Body of pancreas (tissue), 4 donors: ENCODE data around the gene TXNDC15.

Experiments used
- CTCF ChIP-seq, 7 experiments: fragments of 450-650 bp in 4 of 7; fragments of 200-600 bp in 3 of 7; sonication (generic) in 3 of 7; IDR thresholded peaks; one replicate each; pipeline ENCODE4 v1.5.1; 2016 to 2019; ENCODE audit warnings: antibody characterized with exemption in 7 of 7
- POLR2A ChIP-seq, 3 donors: fragments of 450-650 bp; IDR thresholded peaks; one replicate each; pipeline ENCODE4 v1.6.1; 2016; ENCODE audit warnings: antibody characterized with exemption in 3 of 3, mild to moderate bottlenecking in 2 of 3

- no peak for TF ChIP-seq CTCF (IDR thresholded peaks at IDR 0.05)
- no peak for TF ChIP-seq POLR2A (IDR thresholded peaks at IDR 0.05)
These were observed 69.4 kb downstream of the TXNDC15 start for GRCh38 chr5:134943547-134943946.
